Neural progenitor cell (in vitro differentiated cells): Measurements from ENCODE around the gene IRX3.

Experiments used
- EZH2 ChIP-seq: fragments of 200-600 bp; sonication (generic); IDR thresholded peaks from 2 replicates; pipeline ENCODE4 v1.6.1; 2017; ENCODE audit warnings: antibody characterized with exemption, mild to moderate bottlenecking, moderate library complexity
- EZH2phosphoT487 ChIP-seq: fragments of 200-600 bp; sonication (generic); IDR thresholded peaks from 2 replicates; pipeline ENCODE4 v1.6.1; 2017; ENCODE audit warnings: antibody characterized with exemption
- TF ChIP-seq, protein P1 (sequence below): fragments of 200-600 bp; sonication (generic); IDR thresholded peaks from 2 replicates; pipeline ENCODE4 v1.5.1; 2017; ENCODE audit warnings: antibody characterized with exemption, mild to moderate bottlenecking

DNA sequence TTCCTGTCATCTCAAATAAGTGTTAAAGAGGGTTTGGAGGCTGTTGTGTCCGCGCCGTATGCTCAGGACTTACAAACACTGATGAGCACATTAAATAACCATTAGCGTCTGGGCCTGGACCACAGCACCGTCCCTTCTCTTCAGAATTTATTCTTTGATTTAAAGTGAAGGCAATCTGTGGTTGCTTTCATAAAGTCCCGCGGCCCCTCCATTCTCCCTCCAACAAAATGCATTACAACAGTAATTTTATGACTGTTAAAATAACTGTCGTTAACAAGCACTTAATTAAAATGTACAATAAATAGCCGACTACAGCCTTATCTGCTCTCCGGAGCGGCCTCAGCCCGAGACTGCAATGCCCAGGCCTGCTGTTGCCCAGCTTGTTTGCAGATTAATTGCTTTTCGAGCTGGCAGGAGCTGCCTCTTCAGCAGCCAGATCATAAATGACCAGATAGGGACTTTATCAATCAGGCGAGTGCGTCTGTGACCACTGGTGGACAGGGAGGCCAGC is 30.6 kb upstream of the IRX3 start:
- no peak for TF ChIP-seq EZH2
- TF ChIP-seq, protein P1, sequence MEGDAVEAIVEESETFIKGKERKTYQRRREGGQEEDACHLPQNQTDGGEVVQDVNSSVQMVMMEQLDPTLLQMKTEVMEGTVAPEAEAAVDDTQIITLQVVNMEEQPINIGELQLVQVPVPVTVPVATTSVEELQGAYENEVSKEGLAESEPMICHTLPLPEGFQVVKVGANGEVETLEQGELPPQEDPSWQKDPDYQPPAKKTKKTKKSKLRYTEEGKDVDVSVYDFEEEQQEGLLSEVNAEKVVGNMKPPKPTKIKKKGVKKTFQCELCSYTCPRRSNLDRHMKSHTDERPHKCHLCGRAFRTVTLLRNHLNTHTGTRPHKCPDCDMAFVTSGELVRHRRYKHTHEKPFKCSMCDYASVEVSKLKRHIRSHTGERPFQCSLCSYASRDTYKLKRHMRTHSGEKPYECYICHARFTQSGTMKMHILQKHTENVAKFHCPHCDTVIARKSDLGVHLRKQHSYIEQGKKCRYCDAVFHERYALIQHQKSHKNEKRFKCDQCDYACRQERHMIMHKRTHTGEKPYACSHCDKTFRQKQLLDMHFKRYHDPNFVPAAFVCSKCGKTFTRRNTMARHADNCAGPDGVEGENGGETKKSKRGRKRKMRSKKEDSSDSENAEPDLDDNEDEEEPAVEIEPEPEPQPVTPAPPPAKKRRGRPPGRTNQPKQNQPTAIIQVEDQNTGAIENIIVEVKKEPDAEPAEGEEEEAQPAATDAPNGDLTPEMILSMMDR, result no peak
- TF ChIP-seq EZH2phosphoT487, result no peak
